ENCODE results near the gene SLC35B3. TPM values are rescaled to one million over a fixed set of nuclear protein-coding genes. Genes with fewer than 3 reads are reported as not detected.

The SLC35B3 gene
- polyA plus RNA-seq, 1 donor from 2014 or later, result 22.0 TPM

DNA sequence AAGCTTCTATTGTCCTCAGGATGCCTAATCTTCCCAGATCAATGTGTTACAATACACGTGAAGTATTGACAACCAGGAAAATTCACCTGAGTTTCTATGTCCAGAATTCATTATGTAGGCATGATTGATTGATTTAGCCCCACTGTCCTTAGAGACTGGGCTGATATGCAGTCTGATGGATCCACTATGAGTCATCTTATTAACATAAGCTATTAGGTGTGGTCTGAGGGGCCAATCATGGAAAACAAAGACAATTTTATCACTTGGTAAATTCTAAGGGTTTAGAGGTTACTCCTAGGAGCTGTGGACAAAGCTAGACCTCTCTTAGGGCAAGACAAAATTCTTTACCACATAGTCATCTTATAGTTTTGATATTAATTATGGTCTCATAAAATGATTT, 41.3 kb upstream of the SLC35B3 start:
- H3F3A ChIP-seq (ENCODE audit: insufficient read depth, low read length, poor library complexity, severe bottlenecking), result no peaks in the 10 kb centered on the region
- no peaks in the 10 kb centered on the region for H3K36me3 ChIP-seq (ENCODE audit: insufficient read depth, low read length)
- H3K4me3 ChIP-seq (ENCODE audit: low read length), result no peak overlapping the region
- TF ChIP-seq POLR2AphosphoS5 (IDR thresholded peaks at IDR 0.05) (no peak), TAF1 (IDR thresholded peaks at IDR 0.05; ENCODE audit: low read depth) (no peak), EP300 (conservative IDR thresholded peaks at IDR 0.05; ENCODE audit: poor library complexity, severe bottlenecking) (no peak), RAD21 (conservative IDR thresholded peaks at IDR 0.05) (no peak), MXI1 (conservative IDR thresholded peaks at IDR 0.05; ENCODE audit: poor library complexity, severe bottlenecking) (no peak), EZH2 (IDR thresholded peaks at IDR 0.05; ENCODE audit: borderline replicate concordance, insufficient read depth, low read length, poor library complexity, severe bottlenecking) (no peak), SMC3 (conservative IDR thresholded peaks at IDR 0.05; ENCODE audit: poor library complexity) (no peak)
- TF ChIP-seq, protein P1, sequence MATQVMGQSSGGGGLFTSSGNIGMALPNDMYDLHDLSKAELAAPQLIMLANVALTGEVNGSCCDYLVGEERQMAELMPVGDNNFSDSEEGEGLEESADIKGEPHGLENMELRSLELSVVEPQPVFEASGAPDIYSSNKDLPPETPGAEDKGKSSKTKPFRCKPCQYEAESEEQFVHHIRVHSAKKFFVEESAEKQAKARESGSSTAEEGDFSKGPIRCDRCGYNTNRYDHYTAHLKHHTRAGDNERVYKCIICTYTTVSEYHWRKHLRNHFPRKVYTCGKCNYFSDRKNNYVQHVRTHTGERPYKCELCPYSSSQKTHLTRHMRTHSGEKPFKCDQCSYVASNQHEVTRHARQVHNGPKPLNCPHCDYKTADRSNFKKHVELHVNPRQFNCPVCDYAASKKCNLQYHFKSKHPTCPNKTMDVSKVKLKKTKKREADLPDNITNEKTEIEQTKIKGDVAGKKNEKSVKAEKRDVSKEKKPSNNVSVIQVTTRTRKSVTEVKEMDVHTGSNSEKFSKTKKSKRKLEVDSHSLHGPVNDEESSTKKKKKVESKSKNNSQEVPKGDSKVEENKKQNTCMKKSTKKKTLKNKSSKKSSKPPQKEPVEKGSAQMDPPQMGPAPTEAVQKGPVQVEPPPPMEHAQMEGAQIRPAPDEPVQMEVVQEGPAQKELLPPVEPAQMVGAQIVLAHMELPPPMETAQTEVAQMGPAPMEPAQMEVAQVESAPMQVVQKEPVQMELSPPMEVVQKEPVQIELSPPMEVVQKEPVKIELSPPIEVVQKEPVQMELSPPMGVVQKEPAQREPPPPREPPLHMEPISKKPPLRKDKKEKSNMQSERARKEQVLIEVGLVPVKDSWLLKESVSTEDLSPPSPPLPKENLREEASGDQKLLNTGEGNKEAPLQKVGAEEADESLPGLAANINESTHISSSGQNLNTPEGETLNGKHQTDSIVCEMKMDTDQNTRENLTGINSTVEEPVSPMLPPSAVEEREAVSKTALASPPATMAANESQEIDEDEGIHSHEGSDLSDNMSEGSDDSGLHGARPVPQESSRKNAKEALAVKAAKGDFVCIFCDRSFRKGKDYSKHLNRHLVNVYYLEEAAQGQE (IDR thresholded peaks at IDR 0.05; ENCODE audit: borderline replicate concordance), result no peak
- TF ChIP-seq, protein P2, sequence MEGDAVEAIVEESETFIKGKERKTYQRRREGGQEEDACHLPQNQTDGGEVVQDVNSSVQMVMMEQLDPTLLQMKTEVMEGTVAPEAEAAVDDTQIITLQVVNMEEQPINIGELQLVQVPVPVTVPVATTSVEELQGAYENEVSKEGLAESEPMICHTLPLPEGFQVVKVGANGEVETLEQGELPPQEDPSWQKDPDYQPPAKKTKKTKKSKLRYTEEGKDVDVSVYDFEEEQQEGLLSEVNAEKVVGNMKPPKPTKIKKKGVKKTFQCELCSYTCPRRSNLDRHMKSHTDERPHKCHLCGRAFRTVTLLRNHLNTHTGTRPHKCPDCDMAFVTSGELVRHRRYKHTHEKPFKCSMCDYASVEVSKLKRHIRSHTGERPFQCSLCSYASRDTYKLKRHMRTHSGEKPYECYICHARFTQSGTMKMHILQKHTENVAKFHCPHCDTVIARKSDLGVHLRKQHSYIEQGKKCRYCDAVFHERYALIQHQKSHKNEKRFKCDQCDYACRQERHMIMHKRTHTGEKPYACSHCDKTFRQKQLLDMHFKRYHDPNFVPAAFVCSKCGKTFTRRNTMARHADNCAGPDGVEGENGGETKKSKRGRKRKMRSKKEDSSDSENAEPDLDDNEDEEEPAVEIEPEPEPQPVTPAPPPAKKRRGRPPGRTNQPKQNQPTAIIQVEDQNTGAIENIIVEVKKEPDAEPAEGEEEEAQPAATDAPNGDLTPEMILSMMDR (IDR thresholded peaks at IDR 0.05; ENCODE audit: poor library complexity, severe bottlenecking), result no peak
- no peaks in the 10 kb centered on the region for H3K27me3 ChIP-seq (ENCODE audit: insufficient read depth, low read depth, low read length)
- H3K9me3 ChIP-seq (ENCODE audit: low read length), result peaks cover 5% of the 10 kb centered on the region
- no peaks in the 10 kb centered on the region for H3K9me2 ChIP-seq (ENCODE audit: insufficient read depth, low read length)
- H3K4me2 ChIP-seq (ENCODE audit: low read length), result no peak overlapping the region
- H3K79me2 ChIP-seq (replicated peaks; ENCODE audit: insufficient read depth, low read length), result no peaks in the 10 kb centered on the region
- no peak overlapping the region for H2AFZ ChIP-seq (ENCODE audit: low read depth, low read length)
- H4K20me1 ChIP-seq (ENCODE audit: insufficient read depth), result no peaks in the 10 kb centered on the region
- no peak overlapping the region for H3K27ac ChIP-seq (ENCODE audit: low read length)
- no peak overlapping the region for H3K9ac ChIP-seq (ENCODE audit: low read length)

DNA sequence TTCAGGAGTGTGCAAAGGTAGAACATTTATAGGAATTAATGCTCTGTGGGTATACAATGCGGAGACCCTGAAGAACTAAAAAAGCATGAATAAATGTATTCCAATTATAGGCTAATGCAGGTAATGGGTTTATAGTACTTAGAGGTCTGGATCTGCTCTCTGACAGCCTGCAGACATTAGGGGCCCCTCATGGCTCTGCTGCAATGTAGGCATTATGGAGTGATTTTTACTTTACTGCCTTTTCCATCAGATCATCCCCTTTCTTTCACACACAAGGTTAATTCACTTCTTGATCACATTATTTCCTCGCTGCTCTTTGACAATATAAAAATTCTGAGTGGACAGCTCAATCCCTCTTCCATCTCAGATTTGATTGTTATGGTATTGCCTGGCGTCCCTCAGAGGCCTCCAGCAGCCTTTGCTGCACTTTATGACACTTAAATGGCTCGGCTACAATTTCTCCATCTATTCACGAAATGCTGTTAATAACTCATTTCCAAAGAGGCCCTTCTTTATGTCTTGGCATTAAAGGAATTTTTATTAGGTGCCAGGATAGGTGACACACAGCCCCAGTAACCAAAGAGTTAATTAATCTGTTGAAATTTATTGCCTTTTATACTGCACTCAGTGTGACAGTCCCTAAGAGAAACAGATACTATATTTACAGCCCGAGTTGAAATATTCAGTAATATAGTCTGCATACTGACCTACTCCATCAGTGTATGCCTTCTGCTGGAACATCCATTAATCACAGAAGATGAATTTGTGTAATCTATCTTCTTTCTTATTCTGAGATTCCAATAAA, 33.4 kb upstream of the SLC35B3 start:
- Histone ChIP-seq H2AFZ (ENCODE audit: low read depth, low read length) (no peak overlapping the region), H3F3A (ENCODE audit: insufficient read depth, low read length, poor library complexity, severe bottlenecking) (peaks cover 5% of the 10 kb centered on the region), H3K27me3 (ENCODE audit: insufficient read depth, low read depth, low read length) (no peaks in the 10 kb centered on the region), H3K9me2 (ENCODE audit: insufficient read depth, low read length) (no peaks in the 10 kb centered on the region), H3K36me3 (ENCODE audit: insufficient read depth, low read length) (no peaks in the 10 kb centered on the region), H3K9ac (ENCODE audit: low read length) (peak overlapping the region; percentile 2), H3K9me3 (ENCODE audit: low read length) (no peaks in the 10 kb centered on the region), H4K20me1 (ENCODE audit: insufficient read depth) (no peaks in the 10 kb centered on the region), H3K4me3 (ENCODE audit: low read length) (peak overlapping the region; percentile 23), H3K27ac (ENCODE audit: low read length) (peak overlapping the region; percentile 67), H3K4me2 (ENCODE audit: low read length) (peak overlapping the region; percentile 24), H3K79me2 (replicated peaks; ENCODE audit: insufficient read depth, low read length) (no peaks in the 10 kb centered on the region)
- TF ChIP-seq, protein P2 (IDR thresholded peaks at IDR 0.05; ENCODE audit: poor library complexity, severe bottlenecking), result no peak
- TF ChIP-seq EZH2 (IDR thresholded peaks at IDR 0.05; ENCODE audit: borderline replicate concordance, insufficient read depth, low read length, poor library complexity, severe bottlenecking) (no peak), MXI1 (conservative IDR thresholded peaks at IDR 0.05; ENCODE audit: poor library complexity, severe bottlenecking) (no peak), RAD21 (conservative IDR thresholded peaks at IDR 0.05) (peak; percentile 26), POLR2AphosphoS5 (IDR thresholded peaks at IDR 0.05) (peak; percentile 56), EP300 (conservative IDR thresholded peaks at IDR 0.05; ENCODE audit: poor library complexity, severe bottlenecking) (peak; percentile 85), TAF1 (IDR thresholded peaks at IDR 0.05; ENCODE audit: low read depth) (no peak), SMC3 (conservative IDR thresholded peaks at IDR 0.05; ENCODE audit: poor library complexity) (no peak)
- TF ChIP-seq, protein P1 (IDR thresholded peaks at IDR 0.05; ENCODE audit: borderline replicate concordance), result no peak

Data from neural cell (in vitro differentiated cells).